Liver (tissue), 9 donors: ENCODE measurements around the gene VSNL1. TPM values are rescaled to one million over a fixed set of nuclear protein-coding genes. Genes with fewer than 3 reads are reported as not detected.

Experiments used
- DNase-seq: peaks from one replicate; pipeline ENCODE4 v3.0.0-alpha.2; 2017; ENCODE audit warnings: low spot score
- H3K27ac ChIP-seq, 2 donors: one replicate each; pipeline ENCODE4 v1.7.0; 2013; ENCODE audit warnings: inconsistent platforms in 2 of 2, low read length in 2 of 2, control low read depth in 1 of 2, low read depth in 1 of 2, mild to moderate bottlenecking in 1 of 2
- H3K27me3 ChIP-seq, 4 donors: one replicate each; pipeline versions ENCODE4 v1.6.1 to v1.7.0; 2013; ENCODE audit warnings: low read length in 3 of 4, inconsistent platforms in 1 of 4, mild to moderate bottlenecking in 1 of 4, moderate library complexity in 1 of 4; ENCODE audit not compliant: control insufficient read depth in 4 of 4, insufficient read depth in 4 of 4
- H3K36me3 ChIP-seq, 4 donors: one replicate each; pipeline versions ENCODE4 v1.6.1 to v1.7.0; 2013; ENCODE audit warnings: low read length in 3 of 4, mild to moderate bottlenecking in 3 of 4, low read depth in 1 of 4, moderate library complexity in 1 of 4; ENCODE audit not compliant: control insufficient read depth in 4 of 4, insufficient read depth in 3 of 4
- H3K4me1 ChIP-seq, 4 donors: one replicate each; pipeline versions ENCODE4 v1.6.1 to v1.7.0; 2013; ENCODE audit warnings: low read length in 3 of 4, mild to moderate bottlenecking in 3 of 4, moderate library complexity in 1 of 4; ENCODE audit not compliant: control insufficient read depth in 4 of 4, insufficient read depth in 4 of 4
- H3K4me3 ChIP-seq, 3 donors: one replicate each; pipeline versions ENCODE4 v1.6.1 to v1.7.0; 2013; ENCODE audit warnings: low read length in 3 of 3, control low read depth in 1 of 3, low read depth in 1 of 3, mild to moderate bottlenecking in 1 of 3
- H3K9ac ChIP-seq, 2 donors: one replicate each; pipeline ENCODE4 v1.7.0; 2013; ENCODE audit warnings: low read length in 2 of 2, mild to moderate bottlenecking in 2 of 2, moderate library complexity in 2 of 2, control low read depth in 1 of 2, low read depth in 1 of 2
- H3K9me3 ChIP-seq, 4 donors: one replicate each; pipeline versions ENCODE4 v1.6.1 to v1.7.0; 2013; ENCODE audit warnings: low read length in 3 of 4; ENCODE audit not compliant: control insufficient read depth in 4 of 4
- EGR1 ChIP-seq, 2 donors: IDR thresholded peaks; 2 replicates each; pipeline ENCODE4 v1.6.1; 2016 to 2018; ENCODE audit warnings: antibody characterized with exemption in 2 of 2, low read depth in 2 of 2
- FOXA1 ChIP-seq: IDR thresholded peaks from 2 replicates; pipeline ENCODE4 v1.6.1; 2016; ENCODE audit warnings: antibody characterized with exemption
- FOXA2 ChIP-seq: IDR thresholded peaks from 2 replicates; pipeline ENCODE4 v1.6.1; 2016; ENCODE audit warnings: antibody characterized with exemption
- GABPA ChIP-seq, 2 donors: IDR thresholded peaks in 1 of 2; conservative IDR thresholded peaks in 1 of 2; 2 replicates each; pipeline ENCODE4 v1.6.1; 2016; ENCODE audit warnings: antibody characterized with exemption in 2 of 2, mild to moderate bottlenecking in 1 of 2, moderate library complexity in 1 of 2
- HNF4A ChIP-seq, 2 donors: conservative IDR thresholded peaks; 2 replicates each; pipeline ENCODE4 v1.6.1; 2016; ENCODE audit warnings: antibody characterized with exemption in 2 of 2, mild to moderate bottlenecking in 2 of 2
- HNF4G ChIP-seq: IDR thresholded peaks from 2 replicates; pipeline ENCODE4 v1.6.1; 2016; ENCODE audit warnings: antibody characterized with exemption
- JUND ChIP-seq, 2 donors: IDR thresholded peaks; 2 replicates each; pipeline ENCODE4 v1.6.1; 2016; ENCODE audit warnings: antibody characterized with exemption in 2 of 2
- NR2F2 ChIP-seq: IDR thresholded peaks from 2 replicates; pipeline ENCODE4 v1.6.1; 2016; ENCODE audit warnings: antibody characterized with exemption
- RAD21 ChIP-seq, 2 donors: IDR thresholded peaks; 2 replicates each; pipeline ENCODE4 v1.6.1; 2016; ENCODE audit warnings: antibody characterized with exemption in 2 of 2, mild to moderate bottlenecking in 2 of 2
- RXRA ChIP-seq, 2 donors: IDR thresholded peaks; 2 replicates each; pipeline ENCODE4 v1.6.1; 2017 to 2018; ENCODE audit warnings: antibody characterized with exemption in 2 of 2, mild to moderate bottlenecking in 1 of 2
- SP1 ChIP-seq: IDR thresholded peaks from 2 replicates; pipeline ENCODE4 v1.6.1; 2018; ENCODE audit warnings: antibody characterized with exemption, mild to moderate bottlenecking
- TAF1 ChIP-seq: conservative IDR thresholded peaks from 2 replicates; pipeline ENCODE4 v1.6.1; 2016; ENCODE audit warnings: antibody characterized with exemption, mild to moderate bottlenecking
- YY1 ChIP-seq: IDR thresholded peaks from 2 replicates; pipeline ENCODE4 v1.6.1; 2016; ENCODE audit warnings: antibody characterized with exemption, mild to moderate bottlenecking
- WGBS: extraction: QIAGEN DNeasy Blood & Tissue Kit; methylation state at CpG from one replicate; pipeline ENCODE4 v1.1.7; 2013; 5-methylcytosine and 5-hydroxymethylcytosine counted together
- polyA plus RNA-seq, 2 donors: library from polyadenylated mRNA; stranded (reverse) in 1 of 2; unstranded in 1 of 2; fragments of 200-250 nt in 1 of 2; fragments of >200 nt in 1 of 2; fragmentation: Nextera tagmentation in 1 of 2; extraction: Ambion mirVana in 1 of 2; gene quantifications; one replicate each; pipeline versions ENCODE4 v1.2.1 to v1.2.3, GENCODE V29; 2013 to 2015
- total RNA-seq, 2 donors: library from RNA; depleted of rRNA; stranded (reverse); fragments of >200 nt; gene quantifications; one replicate each; pipeline ENCODE4 v1.2.3, GENCODE V29; 2014
- TF ChIP-seq, protein P1 (sequence below): IDR thresholded peaks from 2 replicates; pipeline ENCODE4 v1.6.1; 2016; ENCODE audit warnings: antibody characterized with exemption
- TF ChIP-seq, protein P2 (sequence below): fragments of 150-350 bp; IDR thresholded peaks from 2 replicates; pipeline ENCODE4 v1.5.1; 2017; ENCODE audit warnings: improper control_type of control experiment, low read depth, low read length; ENCODE audit not compliant: missing input control
- TF ChIP-seq, protein P3 (sequence below): IDR thresholded peaks from 2 replicates; pipeline ENCODE4 v1.6.1; 2016; ENCODE audit warnings: antibody characterized with exemption
- TF ChIP-seq, protein P4 (sequence below): IDR thresholded peaks from 2 replicates; pipeline ENCODE4 v1.6.1; 2016; ENCODE audit warnings: antibody characterized with exemption
- TF ChIP-seq, protein P5 (sequence below): IDR thresholded peaks from 2 replicates; pipeline ENCODE4 v1.6.1; 2016; ENCODE audit warnings: antibody characterized with exemption, mild to moderate bottlenecking
- donor health status: healthy.
- donor health status: healthy.
- donor health status: healthy.
- donor health status: healthy.
- donor health status: healthy.

Gene VSNL1
- total and polyA plus RNA-seq, 4 donors = 2.2 to 32.9 (median 6.3) TPM

DNA sequence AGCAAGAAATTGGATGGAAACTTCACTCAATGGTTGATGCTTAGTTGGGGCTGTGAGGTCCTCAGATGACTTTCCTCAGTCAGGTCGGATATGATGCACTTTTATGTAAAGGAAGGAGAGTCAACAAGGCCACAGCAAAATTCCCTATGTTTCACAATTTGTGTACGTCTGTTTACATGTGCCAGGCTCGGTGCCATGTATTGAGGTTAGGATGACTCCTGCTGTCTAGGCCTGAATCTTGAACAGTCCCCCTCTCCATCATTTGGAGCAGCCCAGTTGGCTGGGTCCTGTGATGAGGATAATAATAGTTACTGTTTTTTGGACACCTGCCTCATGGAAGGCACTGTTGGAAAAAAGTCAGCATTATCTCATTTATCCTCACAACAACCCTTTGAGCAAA is 43.1 kb downstream of the VSNL1 start (continued):
- TF ChIP-seq, protein P1, sequence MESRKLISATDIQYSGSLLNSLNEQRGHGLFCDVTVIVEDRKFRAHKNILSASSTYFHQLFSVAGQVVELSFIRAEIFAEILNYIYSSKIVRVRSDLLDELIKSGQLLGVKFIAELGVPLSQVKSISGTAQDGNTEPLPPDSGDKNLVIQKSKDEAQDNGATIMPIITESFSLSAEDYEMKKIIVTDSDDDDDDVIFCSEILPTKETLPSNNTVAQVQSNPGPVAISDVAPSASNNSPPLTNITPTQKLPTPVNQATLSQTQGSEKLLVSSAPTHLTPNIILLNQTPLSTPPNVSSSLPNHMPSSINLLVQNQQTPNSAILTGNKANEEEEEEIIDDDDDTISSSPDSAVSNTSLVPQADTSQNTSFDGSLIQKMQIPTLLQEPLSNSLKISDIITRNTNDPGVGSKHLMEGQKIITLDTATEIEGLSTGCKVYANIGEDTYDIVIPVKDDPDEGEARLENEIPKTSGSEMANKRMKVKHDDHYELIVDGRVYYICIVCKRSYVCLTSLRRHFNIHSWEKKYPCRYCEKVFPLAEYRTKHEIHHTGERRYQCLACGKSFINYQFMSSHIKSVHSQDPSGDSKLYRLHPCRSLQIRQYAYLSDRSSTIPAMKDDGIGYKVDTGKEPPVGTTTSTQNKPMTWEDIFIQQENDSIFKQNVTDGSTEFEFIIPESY = no peak

GRCh38 chr2:17584689-17585088 is 44.2 kb downstream of the VSNL1 start:
- Histone ChIP-seq H3K9ac (no peak overlapping the region), H3K27me3 (no peaks in the 10 kb centered on the region), H3K27ac (no peak overlapping the region), H3K4me1 (no peaks in the 10 kb centered on the region), H3K4me3 (no peak overlapping the region), H3K36me3 (no peaks in the 10 kb centered on the region), H3K9me3 (no peaks in the 10 kb centered on the region)
- DNase-seq = no peak
- TF ChIP-seq, protein P2, sequence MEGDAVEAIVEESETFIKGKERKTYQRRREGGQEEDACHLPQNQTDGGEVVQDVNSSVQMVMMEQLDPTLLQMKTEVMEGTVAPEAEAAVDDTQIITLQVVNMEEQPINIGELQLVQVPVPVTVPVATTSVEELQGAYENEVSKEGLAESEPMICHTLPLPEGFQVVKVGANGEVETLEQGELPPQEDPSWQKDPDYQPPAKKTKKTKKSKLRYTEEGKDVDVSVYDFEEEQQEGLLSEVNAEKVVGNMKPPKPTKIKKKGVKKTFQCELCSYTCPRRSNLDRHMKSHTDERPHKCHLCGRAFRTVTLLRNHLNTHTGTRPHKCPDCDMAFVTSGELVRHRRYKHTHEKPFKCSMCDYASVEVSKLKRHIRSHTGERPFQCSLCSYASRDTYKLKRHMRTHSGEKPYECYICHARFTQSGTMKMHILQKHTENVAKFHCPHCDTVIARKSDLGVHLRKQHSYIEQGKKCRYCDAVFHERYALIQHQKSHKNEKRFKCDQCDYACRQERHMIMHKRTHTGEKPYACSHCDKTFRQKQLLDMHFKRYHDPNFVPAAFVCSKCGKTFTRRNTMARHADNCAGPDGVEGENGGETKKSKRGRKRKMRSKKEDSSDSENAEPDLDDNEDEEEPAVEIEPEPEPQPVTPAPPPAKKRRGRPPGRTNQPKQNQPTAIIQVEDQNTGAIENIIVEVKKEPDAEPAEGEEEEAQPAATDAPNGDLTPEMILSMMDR = no peak
- TF ChIP-seq SP1 (no peak), RXRA (IDR thresholded peaks at IDR 0.05) (no peak), NR2F2 (no peak), FOXA2 (no peak), FOXA1 (no peak), GABPA (IDR thresholded peaks at IDR 0.05 in 1 of 2, conservative IDR thresholded peaks at IDR 0.05 in 1 of 2) (no peak), EGR1 (IDR thresholded peaks at IDR 0.05; ENCODE audit: low read depth in 2 of 2) (no peak), RAD21 (IDR thresholded peaks at IDR 0.05) (no peak), TAF1 (no peak), JUND (IDR thresholded peaks at IDR 0.05) (no peak), HNF4A (conservative IDR thresholded peaks at IDR 0.05) (no peak), HNF4G (no peak), YY1 (no peak)
- TF ChIP-seq, protein P3, sequence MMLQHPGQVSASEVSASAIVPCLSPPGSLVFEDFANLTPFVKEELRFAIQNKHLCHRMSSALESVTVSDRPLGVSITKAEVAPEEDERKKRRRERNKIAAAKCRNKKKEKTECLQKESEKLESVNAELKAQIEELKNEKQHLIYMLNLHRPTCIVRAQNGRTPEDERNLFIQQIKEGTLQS = no peak
- TF ChIP-seq, protein P4, sequence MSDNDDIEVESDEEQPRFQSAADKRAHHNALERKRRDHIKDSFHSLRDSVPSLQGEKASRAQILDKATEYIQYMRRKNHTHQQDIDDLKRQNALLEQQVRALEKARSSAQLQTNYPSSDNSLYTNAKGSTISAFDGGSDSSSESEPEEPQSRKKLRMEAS = no peak
- TF ChIP-seq, protein P1 = no peak
- TF ChIP-seq, protein P5, sequence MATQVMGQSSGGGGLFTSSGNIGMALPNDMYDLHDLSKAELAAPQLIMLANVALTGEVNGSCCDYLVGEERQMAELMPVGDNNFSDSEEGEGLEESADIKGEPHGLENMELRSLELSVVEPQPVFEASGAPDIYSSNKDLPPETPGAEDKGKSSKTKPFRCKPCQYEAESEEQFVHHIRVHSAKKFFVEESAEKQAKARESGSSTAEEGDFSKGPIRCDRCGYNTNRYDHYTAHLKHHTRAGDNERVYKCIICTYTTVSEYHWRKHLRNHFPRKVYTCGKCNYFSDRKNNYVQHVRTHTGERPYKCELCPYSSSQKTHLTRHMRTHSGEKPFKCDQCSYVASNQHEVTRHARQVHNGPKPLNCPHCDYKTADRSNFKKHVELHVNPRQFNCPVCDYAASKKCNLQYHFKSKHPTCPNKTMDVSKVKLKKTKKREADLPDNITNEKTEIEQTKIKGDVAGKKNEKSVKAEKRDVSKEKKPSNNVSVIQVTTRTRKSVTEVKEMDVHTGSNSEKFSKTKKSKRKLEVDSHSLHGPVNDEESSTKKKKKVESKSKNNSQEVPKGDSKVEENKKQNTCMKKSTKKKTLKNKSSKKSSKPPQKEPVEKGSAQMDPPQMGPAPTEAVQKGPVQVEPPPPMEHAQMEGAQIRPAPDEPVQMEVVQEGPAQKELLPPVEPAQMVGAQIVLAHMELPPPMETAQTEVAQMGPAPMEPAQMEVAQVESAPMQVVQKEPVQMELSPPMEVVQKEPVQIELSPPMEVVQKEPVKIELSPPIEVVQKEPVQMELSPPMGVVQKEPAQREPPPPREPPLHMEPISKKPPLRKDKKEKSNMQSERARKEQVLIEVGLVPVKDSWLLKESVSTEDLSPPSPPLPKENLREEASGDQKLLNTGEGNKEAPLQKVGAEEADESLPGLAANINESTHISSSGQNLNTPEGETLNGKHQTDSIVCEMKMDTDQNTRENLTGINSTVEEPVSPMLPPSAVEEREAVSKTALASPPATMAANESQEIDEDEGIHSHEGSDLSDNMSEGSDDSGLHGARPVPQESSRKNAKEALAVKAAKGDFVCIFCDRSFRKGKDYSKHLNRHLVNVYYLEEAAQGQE = no peak
- 88% methylated on average over 4 of the region's 4 CpGs for WGBS
